B cell (primary cell): ENCODE data around the gene INF2. TPM values are rescaled to one million over a fixed set of nuclear protein-coding genes. Genes with fewer than 3 reads are reported as not detected.

Experiments used
- ATAC-seq: fragments of 200-7000 bp; cut with Tn5 transposase; one replicate; pipeline ENCODE4 v1.10.0; 2021; ENCODE audit warnings: low read depth, mild to moderate bottlenecking, moderate number of reproducible peaks, moderate library complexity
- CTCF ChIA-PET: fragments of 350-600 bp; sonication (Branson Sonifier 250); formaldehyde crosslinking; loops from one replicate; lab custom pipeline; 2021; ENCODE audit warnings: antibody characterized with exemption, inconsistent platforms; lab: Charles Lee
- POLR2A ChIA-PET: fragments of 350-600 bp; sonication (Branson Sonifier 250); formaldehyde crosslinking; loops from one replicate; lab custom pipeline; 2021; ENCODE audit warnings: antibody characterized with exemption; lab: Charles Lee
- DNase-seq: peaks from one replicate; pipeline ENCODE4 v3.0.0; 2013
- H2AFZ ChIP-seq: 2 replicates; pipeline ENCODE4 v1.6.1; 2012; ENCODE audit warnings: mild to moderate bottlenecking, low read depth, low read length; ENCODE audit not compliant: insufficient read depth, poor library complexity, severe bottlenecking
- H3K27ac ChIP-seq, 2 donors: 1 replicate in 1 of 2; 2 replicates in 1 of 2; pipeline ENCODE4 v1.5.1; 2012 to 2013; ENCODE audit warnings: low read length in 2 of 2, mild to moderate bottlenecking in 2 of 2, moderate library complexity in 1 of 2
- H3K27me3 ChIP-seq, 4 experiments: fragments of 200-600 bp in 1 of 4; sonication (generic) in 1 of 4; replicated peaks in 1 of 4; 1 replicate in 2 of 4; 2 replicates in 2 of 4; pipeline versions ENCODE4 v1.6.1 to v1.7.0; 2013 to 2016; ENCODE audit warnings: low read length in 3 of 4, mild to moderate bottlenecking in 2 of 4, mixed read lengths in 1 of 4, moderate library complexity in 1 of 4; ENCODE audit not compliant: insufficient read depth in 4 of 4, control insufficient read depth in 3 of 4; ENCODE audit errors: control extremely low read depth in 1 of 4
- H3K36me3 ChIP-seq, 2 experiments: replicated peaks in 1 of 2; 1 replicate in 1 of 2; 2 replicates in 1 of 2; pipeline versions ENCODE4 v1.6.1 to v1.7.1; 2013; ENCODE audit warnings: low read length in 1 of 2; ENCODE audit not compliant: insufficient read depth in 2 of 2, control insufficient read depth in 1 of 2; ENCODE audit errors: control extremely low read depth in 1 of 2, extremely low read depth in 1 of 2
- H3K4me1 ChIP-seq, 2 donors: fragments of 200-600 bp in 1 of 2; sonication (generic) in 1 of 2; 1 replicate in 1 of 2; 2 replicates in 1 of 2; pipeline versions ENCODE4 v1.5.1 to v1.6.1; 2013 to 2017; ENCODE audit warnings: low read length in 2 of 2; ENCODE audit not compliant: control insufficient read depth in 2 of 2, insufficient read depth in 2 of 2
- H3K4me2 ChIP-seq: replicated peaks from 2 replicates; pipeline ENCODE3; 2012; ENCODE audit warnings: mild to moderate bottlenecking, low read depth, low read length; ENCODE audit not compliant: poor library complexity, severe bottlenecking
- H3K4me3 ChIP-seq, 5 experiments: fragments of 200-600 bp in 1 of 5; sonication (generic) in 1 of 5; 1 replicate in 3 of 5; 2 replicates in 2 of 5; pipeline versions ENCODE4 v1.5.1 to v1.7.0; 2011 to 2016; ENCODE audit warnings: low read length in 4 of 5, mild to moderate bottlenecking in 4 of 5, low read depth in 2 of 5, control low read depth in 1 of 5, moderate library complexity in 1 of 5; ENCODE audit not compliant: insufficient read depth in 1 of 5; ENCODE audit errors: control extremely low read depth in 1 of 5, extremely low read depth in 1 of 5
- H3K79me2 ChIP-seq: fragments of 200-600 bp; sonication (generic); one replicate; pipeline ENCODE4 v1.6.0; 2016; ENCODE audit warnings: low read length; ENCODE audit not compliant: control insufficient read depth, insufficient read depth
- H3K9ac ChIP-seq: fragments of 200-600 bp; sonication (generic); 2 replicates; pipeline ENCODE4 v1.6.1; 2017; ENCODE audit warnings: mild to moderate bottlenecking, low read length, moderate library complexity
- H3K9me3 ChIP-seq, 3 donors: one replicate each; pipeline versions ENCODE4 v1.6.1 to v1.7.1; 2013; ENCODE audit warnings: low read length in 2 of 3; ENCODE audit not compliant: control insufficient read depth in 2 of 3, insufficient read depth in 1 of 3; ENCODE audit errors: control extremely low read depth in 1 of 3
- H4K20me1 ChIP-seq: 2 replicates; pipeline ENCODE4 v1.6.0; 2012; ENCODE audit warnings: mild to moderate bottlenecking, low read length; ENCODE audit not compliant: insufficient read depth, control insufficient read depth, poor library complexity, severe bottlenecking
- H3K27ac Mint-ChIP-seq: one replicate; pipeline ENCODE4 v1.8.0; 2021; ENCODE audit warnings: mixed read lengths
- H3K27me3 Mint-ChIP-seq: one replicate; pipeline ENCODE4 v1.8.0; 2021; ENCODE audit warnings: mixed read lengths
- H3K4me1 Mint-ChIP-seq: one replicate; pipeline ENCODE4 v1.8.0; 2021; ENCODE audit warnings: mixed read lengths
- H3K4me3 Mint-ChIP-seq: one replicate; pipeline ENCODE4 v1.8.0; 2021; ENCODE audit warnings: mixed read lengths
- H3K9me3 Mint-ChIP-seq: one replicate; pipeline ENCODE4 v1.8.0; 2022; ENCODE audit warnings: mixed read lengths; ENCODE audit not compliant: insufficient read depth
- CTCF ChIP-seq: fragments of 200-600 bp; IDR thresholded peaks from one replicate; pipeline ENCODE4 v1.8.0; 2022; ENCODE audit warnings: antibody characterized with exemption, mild to moderate bottlenecking
- EZH2 ChIP-seq: IDR thresholded peaks from 2 replicates; pipeline ENCODE4 v1.6.1; 2012; ENCODE audit warnings: borderline replicate concordance, low read depth, mild to moderate bottlenecking, moderate library complexity, low read length; ENCODE audit not compliant: insufficient read depth, poor library complexity, severe bottlenecking
- WGBS: methylation state at CpG from one replicate; pipeline ENCODE4 v1.1.5; 2013; ENCODE audit warnings: missing lambda C conversion rate; ENCODE audit not compliant: insufficient coverage; 5-methylcytosine and 5-hydroxymethylcytosine counted together
- intact Hi-C: fragments of 100-400 bp; cut with micrococcal nuclease; formaldehyde crosslinking; loops from one replicate; pipeline ENCODE4 v1.10.0; 2022
- polyA plus RNA-seq: library from polyadenylated mRNA; depleted of rRNA; stranded (reverse); fragments of >200 nt; gene quantifications from 2 replicates; pipeline ENCODE4 v1.2.3, GENCODE V29; 2012
- total RNA-seq, 2 donors: library from RNA; stranded (reverse); fragments of 120-200 nt in 1 of 2; gene quantifications; 1 replicate in 1 of 2; 2 replicates in 1 of 2; pipeline versions ENCODE4 v1.2.3 to v1.2.4, GENCODE V29; 2013 to 2022

INF2 gene
- total and polyA plus RNA-seq, 2 donors (not counting 1 experiment from before 2014, with no cell fraction given) = 90.2 to 100 TPM

- Histone ChIP-seq H2AFZ (peak overlapping the region; percentile 72), H3K4me2 (peak overlapping the region; percentile 81), H3K79me2 (no peaks in the 10 kb centered on the region), H4K20me1 (no peaks in the 10 kb centered on the region), H3K27ac (peak overlapping the region; percentile 6 to 51), H3K4me1 (peaks cover 39 to 58% of the 10 kb centered on the region in 2 donors), H3K4me3 (peak overlapping the region in 4 of 5 experiments; percentile 54 to 64 (median 62)), H3K36me3 (no peaks in the 10 kb centered on the region), H3K27me3 (no peaks in the 10 kb centered on the region), H3K9ac (peak overlapping the region; percentile 57), H3K9me3 (peaks cover 0 to 17% (median 7%) of the 10 kb centered on the region in 3 donors)
- Mint-ChIP-seq H3K9me3 (peaks cover 9% of the 10 kb centered on the region), H3K27ac (peak overlapping the region; percentile 88), H3K4me3 (peak overlapping the region; percentile 87), H3K4me1 (peaks cover 51% of the 10 kb centered on the region), H3K27me3 (no peaks in the 10 kb centered on the region)
- DNase-seq = no peak
- ChIA-PET POLR2A (interaction anchor here (0.6 to 2.9 kb wide), 6 partner anchors 9 to 20 kb away, joined by 6 to 23 read pairs (median 10); no protein-coding TSS in a partner anchor), CTCF (interaction anchor here (1.0 to 6.8 kb wide), 5 partner anchors 12 to 25 kb away, joined by 3 to 64 read pairs (median 9); no protein-coding TSS in a partner anchor)
- intact Hi-C loops = no loop called here
- WGBS = 13% methylated on average over 9 of the region's 13 CpGs
- no peak for ATAC-seq
- no peak for TF ChIP-seq CTCF
- no peak for TF ChIP-seq EZH2
Measured at GRCh38 chr14:104678346-104678745, 11.1 kb upstream of the INF2 start.
